Nephron (organoid): ENCODE results near the gene PPME1.

Experiments
- H3K27ac Mint-ChIP-seq, 3 experiments: 2 replicates each; pipeline ENCODE4 v1.8.0; 2020; ENCODE audit warnings: mixed read lengths in 3 of 3, mild to moderate bottlenecking in 2 of 3, moderate library complexity in 1 of 3
- H3K27me3 Mint-ChIP-seq: 2 replicates; pipeline ENCODE4 v1.8.0; 2021; ENCODE audit warnings: low read depth, mild to moderate bottlenecking, moderate library complexity, mixed read lengths
- H3K36me3 Mint-ChIP-seq: 2 replicates; pipeline ENCODE4 v1.8.0; 2020; ENCODE audit warnings: low read depth, mixed read lengths
- H3K4me1 Mint-ChIP-seq: 2 replicates; pipeline ENCODE4 v1.8.0; 2020; ENCODE audit warnings: mixed read lengths
- H3K4me3 Mint-ChIP-seq, 3 experiments: 2 replicates each; pipeline ENCODE4 v1.8.0; 2020; ENCODE audit warnings: mild to moderate bottlenecking in 3 of 3, mixed read lengths in 3 of 3, moderate library complexity in 2 of 3
- H3K9me3 Mint-ChIP-seq: 2 replicates; pipeline ENCODE4 v1.8.0; 2020; ENCODE audit warnings: mixed read lengths
- TF ChIP-seq, protein P1 (sequence below), 3 experiments: fragments of 200-600 bp; sonication (generic); IDR thresholded peaks; one replicate each; pipeline ENCODE4 v1.5.0; 2021; ENCODE audit warnings: antibody characterized with exemption in 3 of 3; ENCODE audit not compliant: unreplicated experiment in 3 of 3

Gene PPME1

DNA sequence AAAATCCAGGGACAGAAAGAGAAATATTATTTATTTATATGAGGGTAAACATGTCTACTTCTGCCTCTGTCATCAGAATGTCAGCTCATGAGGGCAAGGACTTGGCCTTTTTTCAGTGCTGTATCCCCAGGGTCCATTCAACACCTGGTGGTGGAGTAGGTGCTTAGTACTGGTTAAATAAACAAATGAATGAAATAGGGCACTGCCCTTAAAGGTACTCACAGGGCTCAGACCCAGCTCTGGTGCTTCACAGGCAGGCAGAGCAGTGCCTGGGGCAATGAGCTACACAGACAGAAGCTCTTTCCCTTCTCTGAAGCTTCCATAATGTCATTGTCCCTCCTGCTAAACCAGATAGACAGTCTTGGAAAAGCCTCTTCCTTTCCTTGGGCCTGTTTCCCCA lies 109.4 kb downstream of the PPME1 start:
- H3K9me3 Mint-ChIP-seq = no peaks in the 10 kb centered on the region
- TF ChIP-seq, protein P1, sequence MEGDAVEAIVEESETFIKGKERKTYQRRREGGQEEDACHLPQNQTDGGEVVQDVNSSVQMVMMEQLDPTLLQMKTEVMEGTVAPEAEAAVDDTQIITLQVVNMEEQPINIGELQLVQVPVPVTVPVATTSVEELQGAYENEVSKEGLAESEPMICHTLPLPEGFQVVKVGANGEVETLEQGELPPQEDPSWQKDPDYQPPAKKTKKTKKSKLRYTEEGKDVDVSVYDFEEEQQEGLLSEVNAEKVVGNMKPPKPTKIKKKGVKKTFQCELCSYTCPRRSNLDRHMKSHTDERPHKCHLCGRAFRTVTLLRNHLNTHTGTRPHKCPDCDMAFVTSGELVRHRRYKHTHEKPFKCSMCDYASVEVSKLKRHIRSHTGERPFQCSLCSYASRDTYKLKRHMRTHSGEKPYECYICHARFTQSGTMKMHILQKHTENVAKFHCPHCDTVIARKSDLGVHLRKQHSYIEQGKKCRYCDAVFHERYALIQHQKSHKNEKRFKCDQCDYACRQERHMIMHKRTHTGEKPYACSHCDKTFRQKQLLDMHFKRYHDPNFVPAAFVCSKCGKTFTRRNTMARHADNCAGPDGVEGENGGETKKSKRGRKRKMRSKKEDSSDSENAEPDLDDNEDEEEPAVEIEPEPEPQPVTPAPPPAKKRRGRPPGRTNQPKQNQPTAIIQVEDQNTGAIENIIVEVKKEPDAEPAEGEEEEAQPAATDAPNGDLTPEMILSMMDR (IDR thresholded peaks at IDR 0.05; ENCODE audit: unreplicated experiment in 3 of 3) = no peak
- no peaks in the 10 kb centered on the region for H3K27me3 Mint-ChIP-seq
- no peak overlapping the region for H3K27ac Mint-ChIP-seq
- H3K4me1 Mint-ChIP-seq = peaks cover 9% of the 10 kb centered on the region
- no peak overlapping the region for H3K4me3 Mint-ChIP-seq
- H3K36me3 Mint-ChIP-seq = no peaks in the 10 kb centered on the region

DNA sequence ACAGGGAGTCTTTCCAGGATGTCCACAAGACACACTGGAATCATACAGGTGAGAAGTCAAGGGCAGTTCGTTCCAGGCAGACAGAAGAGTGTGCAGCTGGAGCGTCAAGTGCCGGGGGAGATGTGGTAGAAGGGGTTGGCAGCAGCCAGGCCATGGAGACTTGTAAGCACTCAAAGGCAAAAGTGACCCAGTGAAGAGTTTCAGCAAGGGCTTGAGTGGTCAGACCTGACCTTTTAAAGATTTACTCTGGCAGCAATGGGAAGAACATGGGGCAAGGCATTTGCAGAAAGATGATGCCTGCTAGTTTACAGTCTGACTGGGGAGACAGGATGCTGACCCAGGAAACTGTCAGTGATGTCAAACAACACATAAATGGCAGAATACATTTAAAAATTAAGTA lies 111.3 kb downstream of the PPME1 start:
- Mint-ChIP-seq H3K9me3 (no peaks in the 10 kb centered on the region), H3K27me3 (peaks cover 4% of the 10 kb centered on the region)

DNA sequence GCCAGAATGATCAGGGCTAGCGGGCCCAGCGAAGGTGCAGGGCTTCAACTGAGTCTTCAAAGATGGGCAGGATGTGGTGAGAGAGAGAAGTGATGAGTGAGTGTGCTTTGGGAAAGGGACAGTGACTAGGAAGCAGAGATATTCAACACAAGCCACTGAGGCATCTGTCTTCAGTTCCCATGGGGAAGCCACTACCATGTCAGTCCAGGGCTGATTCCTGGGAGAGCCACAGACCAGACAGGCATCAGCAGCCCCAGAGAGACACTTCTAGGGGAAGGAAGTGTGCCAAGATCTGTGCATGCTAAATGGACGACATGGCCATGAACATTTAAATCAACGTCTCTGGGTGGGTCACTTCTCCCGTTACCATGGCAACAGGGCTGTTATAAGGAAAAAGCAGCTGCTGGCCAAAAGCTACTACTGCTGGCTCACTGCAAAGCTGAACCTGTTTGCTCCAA lies 111.9 kb downstream of the PPME1 start:
- no peak overlapping the region for H3K27ac Mint-ChIP-seq
- TF ChIP-seq, protein P1 (IDR thresholded peaks at IDR 0.05; ENCODE audit: unreplicated experiment in 3 of 3) = no peak
- H3K4me1 Mint-ChIP-seq = peaks cover 5% of the 10 kb centered on the region
- no peaks in the 10 kb centered on the region for H3K9me3 Mint-ChIP-seq
- H3K27me3 Mint-ChIP-seq = peaks cover 4% of the 10 kb centered on the region
- no peaks in the 10 kb centered on the region for H3K36me3 Mint-ChIP-seq
- H3K4me3 Mint-ChIP-seq = no peak overlapping the region

More for the DNA sequence above, 111.3 kb downstream of the PPME1 start:
- TF ChIP-seq, protein P1 (IDR thresholded peaks at IDR 0.05; ENCODE audit: unreplicated experiment in 3 of 3) = no peak
- no peaks in the 10 kb centered on the region for H3K36me3 Mint-ChIP-seq
- no peak overlapping the region for H3K27ac Mint-ChIP-seq
- peaks cover 9% of the 10 kb centered on the region for H3K4me1 Mint-ChIP-seq
- no peak overlapping the region for H3K4me3 Mint-ChIP-seq

- H3K9me3 Mint-ChIP-seq = no peaks in the 10 kb centered on the region
- H3K27ac Mint-ChIP-seq = no peak overlapping the region
These were observed 112.6 kb downstream of the PPME1 start for GRCh38 chr11:74283580-74284180.

GRCh38 chr11:74284466-74284865 lies 113.4 kb downstream of the PPME1 start:
- Mint-ChIP-seq H3K27me3 (peaks cover 9% of the 10 kb centered on the region), H3K4me3 (no peak overlapping the region), H3K4me1 (peaks cover 7% of the 10 kb centered on the region), H3K27ac (no peak overlapping the region), H3K9me3 (no peaks in the 10 kb centered on the region), H3K36me3 (no peaks in the 10 kb centered on the region)
- TF ChIP-seq, protein P1 (IDR thresholded peaks at IDR 0.05; ENCODE audit: unreplicated experiment in 3 of 3) = no peak

More at GRCh38 chr11:74283580-74284180, 112.6 kb downstream of the PPME1 start:
- H3K27me3 Mint-ChIP-seq = peaks cover 9% of the 10 kb centered on the region
- TF ChIP-seq, protein P1 (IDR thresholded peaks at IDR 0.05; ENCODE audit: unreplicated experiment in 3 of 3) = no peak
- no peak overlapping the region for H3K4me3 Mint-ChIP-seq
- H3K4me1 Mint-ChIP-seq = peaks cover 7% of the 10 kb centered on the region
- H3K36me3 Mint-ChIP-seq = no peaks in the 10 kb centered on the region

DNA sequence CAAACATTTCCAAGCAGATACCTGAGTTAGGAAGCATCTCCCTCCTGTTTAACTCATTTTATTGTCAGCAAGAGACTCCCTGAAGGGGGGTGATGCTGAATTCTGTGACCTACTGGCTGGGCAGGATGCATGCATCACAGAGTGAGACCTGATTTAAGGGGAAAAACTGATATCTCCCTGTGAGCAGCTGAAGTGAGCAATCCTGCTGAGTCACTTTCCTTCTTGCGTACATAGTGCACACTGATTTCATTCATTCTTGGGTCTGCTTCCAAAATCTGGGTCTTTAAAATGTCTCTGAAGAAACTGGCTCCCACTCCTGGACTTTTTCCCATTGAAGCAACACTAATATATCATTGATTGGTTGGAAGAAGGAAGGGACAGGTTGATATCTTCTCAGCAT lies 117.1 kb downstream of the PPME1 start:
- Mint-ChIP-seq H3K9me3 (no peaks in the 10 kb centered on the region), H3K4me1 (peaks cover 7% of the 10 kb centered on the region), H3K27me3 (peaks cover 16% of the 10 kb centered on the region), H3K36me3 (no peaks in the 10 kb centered on the region), H3K4me3 (no peak overlapping the region), H3K27ac (peak overlapping the region in 2 of 3 experiments; percentile 76 to 80)
- TF ChIP-seq, protein P1 (IDR thresholded peaks at IDR 0.05; ENCODE audit: unreplicated experiment in 3 of 3) = no peak
